ENCODE data around the gene TTLL9.

TTLL9 gene

DNA sequence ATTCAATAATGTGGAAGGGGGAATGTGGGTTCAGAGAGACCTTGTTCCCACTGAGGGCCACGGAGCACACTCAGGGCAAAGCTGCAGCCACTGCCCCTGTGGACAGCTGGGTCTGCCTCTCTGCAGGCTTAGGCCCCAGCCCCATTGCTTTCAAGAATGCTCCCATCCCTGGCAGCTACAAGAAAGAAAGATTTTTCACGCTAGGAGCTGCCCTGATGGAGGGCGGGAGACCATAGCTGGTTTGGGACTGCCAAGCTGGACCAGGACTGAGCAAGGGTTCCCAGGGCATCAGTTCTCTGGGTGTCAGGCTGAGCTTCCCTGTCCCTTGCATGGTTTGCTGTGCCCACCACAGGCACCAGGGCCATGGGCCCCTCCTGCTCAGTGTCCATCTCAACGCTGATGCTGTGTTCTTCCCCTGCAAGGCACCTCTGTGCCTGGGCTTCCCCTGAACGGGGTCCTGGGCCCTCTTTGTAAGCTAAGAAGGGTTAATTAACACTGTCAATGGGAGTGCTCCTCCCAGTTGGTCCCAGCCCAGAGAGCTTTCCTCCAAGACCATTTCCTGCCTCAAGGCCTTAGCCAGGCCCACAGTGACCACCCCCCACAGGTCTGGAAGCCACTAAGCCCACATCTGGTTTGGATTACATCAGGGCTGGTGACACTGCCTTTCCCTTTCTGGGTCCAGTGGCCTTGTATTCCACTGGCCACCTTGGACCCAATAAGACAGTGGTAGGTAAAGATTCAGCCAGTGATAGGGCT lies 33.4 kb upstream of the TTLL9 start:
- no peak for DNase-seq (ENCODE audit: low read depth in 2 of 2)

GRCh38 chr20:31837896-31838397 lies 32.5 kb upstream of the TTLL9 start:
- DNase-seq (ENCODE audit: low read depth in 2 of 2) = no peak

DNA sequence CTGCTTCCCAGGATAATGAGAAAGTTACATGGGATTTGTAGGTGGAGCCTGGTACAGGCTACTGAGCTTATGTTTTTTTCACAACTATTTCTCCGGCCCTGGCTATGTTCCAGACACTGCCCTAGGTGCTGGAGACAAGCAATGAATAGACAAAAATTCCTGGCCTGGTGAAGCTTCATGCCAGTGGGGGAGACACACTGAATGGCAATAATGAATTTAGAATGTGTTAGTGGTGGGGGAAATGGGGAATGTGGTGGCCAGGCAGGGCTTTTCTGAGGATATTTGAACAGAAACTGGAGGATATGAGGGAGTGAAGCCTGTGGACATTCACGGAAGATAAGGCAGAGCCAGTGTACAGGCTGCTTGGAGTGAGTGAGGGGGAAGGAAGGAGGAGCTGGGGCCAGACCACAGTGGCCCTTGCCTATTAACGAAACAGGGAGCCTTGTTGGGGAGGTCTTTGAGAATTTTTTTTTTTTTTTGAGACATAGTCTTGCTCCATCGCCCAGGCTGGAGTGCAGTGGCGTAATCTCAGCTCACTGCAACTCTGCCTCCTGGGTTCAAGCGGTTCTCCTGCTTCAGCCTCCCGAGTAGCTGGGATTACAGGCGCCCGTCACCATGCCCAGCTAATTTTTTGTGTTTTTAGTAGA lies 31.7 kb upstream of the TTLL9 start:
- no peak for DNase-seq (ENCODE audit: low read depth in 2 of 2)

DNA sequence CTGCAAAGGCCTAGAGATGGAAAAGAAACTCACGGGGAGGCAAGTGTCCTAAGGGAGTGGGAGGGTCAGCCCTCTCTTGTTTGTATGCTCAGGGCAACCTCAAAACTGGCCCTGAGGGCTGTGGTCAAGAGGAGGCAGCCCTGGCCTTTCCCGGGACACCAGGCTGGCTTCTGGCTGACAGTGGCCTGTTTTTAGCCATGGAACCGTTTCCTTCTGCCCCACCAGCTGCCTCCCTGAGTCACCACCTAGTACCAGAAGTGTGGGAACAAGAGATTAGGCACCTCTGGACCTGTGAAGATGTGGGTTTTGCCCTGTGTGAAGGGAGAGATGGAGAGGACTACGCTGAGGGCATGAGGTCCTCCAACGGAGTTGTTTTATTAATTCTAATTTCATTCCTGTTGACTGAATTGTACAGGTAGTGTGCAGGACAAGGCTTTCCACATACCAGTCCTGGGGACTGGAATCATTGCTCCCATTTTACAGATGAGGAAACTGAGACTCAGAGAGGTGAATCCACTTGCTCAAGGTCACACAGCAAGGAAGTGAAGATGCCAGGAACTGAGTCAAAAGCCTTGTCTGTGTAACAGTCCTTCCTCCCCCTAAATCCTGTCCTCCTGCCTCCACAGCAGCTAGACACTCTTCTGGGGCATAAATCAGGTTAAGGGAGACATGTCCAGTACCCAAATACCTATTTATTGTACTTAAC lies 30.5 kb upstream of the TTLL9 start:
- no peak for DNase-seq (ENCODE audit: low read depth in 2 of 2)

DNA sequence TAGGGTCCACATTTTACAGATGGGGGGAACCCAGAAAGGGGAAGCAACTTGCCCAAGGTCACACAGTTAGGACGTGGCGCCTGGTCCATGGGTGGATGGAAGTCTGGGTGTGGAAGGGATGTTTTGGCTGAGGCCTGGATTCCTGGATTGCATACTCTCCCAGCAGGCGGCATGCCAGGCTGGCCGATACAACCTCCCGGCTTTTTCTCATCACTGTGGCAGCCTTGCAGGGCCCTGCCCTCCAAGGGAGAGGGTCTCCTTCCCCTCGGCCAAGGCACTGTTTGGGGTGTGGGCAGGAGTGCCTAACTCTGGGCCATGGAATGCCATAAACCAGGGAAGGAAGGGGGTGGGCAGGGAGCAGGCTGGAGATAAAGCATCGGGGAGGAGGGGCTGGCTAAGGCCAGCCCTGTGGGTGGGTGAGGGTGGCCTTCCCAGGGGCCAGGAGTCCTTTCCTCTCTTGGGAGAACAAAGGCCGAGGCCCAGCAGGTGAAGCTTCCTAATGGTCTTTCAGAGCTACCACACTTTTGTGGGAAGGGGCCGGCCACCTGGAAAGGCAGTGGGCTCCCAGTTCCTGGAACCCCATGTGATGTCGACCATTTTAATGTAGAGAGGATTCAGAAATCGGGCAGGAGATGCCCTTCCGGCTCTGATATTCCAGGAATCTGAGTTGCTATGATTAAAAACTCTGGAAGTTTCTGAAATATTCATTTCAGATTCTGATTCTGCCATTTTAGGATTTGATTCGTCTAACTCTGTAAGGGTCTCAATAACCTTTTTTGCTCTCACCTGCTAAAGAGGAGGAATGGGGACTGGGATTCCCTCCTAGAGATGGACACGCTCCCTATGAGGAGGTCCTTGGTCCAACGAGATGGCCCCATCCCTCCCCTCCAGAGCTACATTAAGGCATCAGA lies 29.3 kb upstream of the TTLL9 start:
- no peak for DNase-seq (ENCODE audit: low read depth in 2 of 2)

- DNase-seq (ENCODE audit: low read depth in 2 of 2) = no peak
Measured at GRCh38 chr20:31841928-31842327, 28.5 kb upstream of the TTLL9 start.

- DNase-seq (ENCODE audit: low read depth in 2 of 2) = no peak
Measured at GRCh38 chr20:31842471-31843157, 27.8 kb upstream of the TTLL9 start.

- no peak for DNase-seq (ENCODE audit: low read depth in 2 of 2)
Measured at GRCh38 chr20:31843288-31843687, 27.1 kb upstream of the TTLL9 start.

DNA sequence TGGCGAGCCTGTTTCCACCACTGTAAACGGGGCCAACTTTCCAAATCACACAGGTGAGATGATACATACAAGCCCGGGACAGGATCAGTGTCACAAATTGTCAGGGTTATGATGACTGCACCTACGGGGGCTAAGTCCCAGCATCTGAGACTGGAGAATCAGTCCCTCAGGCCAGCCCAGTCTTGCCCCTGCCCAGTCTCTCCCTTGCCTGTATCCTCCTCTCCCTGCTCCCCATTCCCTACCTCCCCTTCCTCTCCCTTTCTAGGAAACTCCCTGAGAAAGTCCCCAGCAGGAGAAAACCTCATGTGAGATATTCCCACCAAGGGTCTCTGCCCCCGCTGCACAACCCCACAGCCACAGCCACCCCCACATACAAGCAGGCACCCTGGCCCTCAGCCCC lies 26.6 kb upstream of the TTLL9 start:
- no peak for DNase-seq (ENCODE audit: low read depth in 2 of 2)

DNA sequence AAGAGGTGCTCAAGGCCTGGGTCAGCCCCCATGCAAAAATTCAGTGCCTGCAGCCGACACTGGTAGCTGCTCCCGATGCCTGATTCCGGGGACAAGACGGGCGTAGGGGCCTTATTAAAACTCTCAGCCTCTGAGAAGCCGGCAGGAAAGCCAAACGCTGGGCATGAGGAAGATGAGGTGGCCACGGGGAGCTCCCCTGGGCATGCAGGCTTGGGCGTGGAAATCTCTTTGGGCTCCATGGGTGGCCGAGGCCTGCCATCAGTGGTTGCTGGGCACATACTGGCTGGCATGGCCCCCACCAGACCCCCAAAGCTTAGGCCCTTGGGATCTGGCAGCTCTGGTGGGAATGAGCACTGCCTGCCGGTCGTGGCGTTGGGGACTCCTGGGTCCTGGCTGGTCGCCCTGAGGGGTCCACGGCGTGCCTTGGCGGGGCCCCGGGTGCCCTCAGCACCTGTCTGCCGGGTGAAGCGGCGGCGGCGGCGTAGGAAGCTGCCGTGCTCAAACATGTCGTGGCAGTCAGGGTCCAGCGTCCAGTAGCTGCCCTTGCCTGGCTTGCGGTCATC lies 25.6 kb upstream of the TTLL9 start:
- DNase-seq (ENCODE audit: low read depth in 2 of 2) = no peak

GRCh38 chr20:31845300-31845863 lies 25.1 kb upstream of the TTLL9 start, which contains the start of gene FOXS1:
FOXS1 (minus strand) TSS chr20:31845604; CDS start chr20:31845542, 62 bp downstream.
- no peak for DNase-seq (ENCODE audit: low read depth in 2 of 2)

- DNase-seq (ENCODE audit: low read depth in 2 of 2) = no peak
Measured at GRCh38 chr20:31846793-31847138, 23.7 kb upstream of the TTLL9 start.

- no peak for DNase-seq (ENCODE audit: low read depth in 2 of 2)
Measured at GRCh38 chr20:31848088-31848999, 22.1 kb upstream of the TTLL9 start.

GRCh38 chr20:31849306-31849930 lies 21.0 kb upstream of the TTLL9 start:
- DNase-seq (ENCODE audit: low read depth in 2 of 2) = no peak

DNA sequence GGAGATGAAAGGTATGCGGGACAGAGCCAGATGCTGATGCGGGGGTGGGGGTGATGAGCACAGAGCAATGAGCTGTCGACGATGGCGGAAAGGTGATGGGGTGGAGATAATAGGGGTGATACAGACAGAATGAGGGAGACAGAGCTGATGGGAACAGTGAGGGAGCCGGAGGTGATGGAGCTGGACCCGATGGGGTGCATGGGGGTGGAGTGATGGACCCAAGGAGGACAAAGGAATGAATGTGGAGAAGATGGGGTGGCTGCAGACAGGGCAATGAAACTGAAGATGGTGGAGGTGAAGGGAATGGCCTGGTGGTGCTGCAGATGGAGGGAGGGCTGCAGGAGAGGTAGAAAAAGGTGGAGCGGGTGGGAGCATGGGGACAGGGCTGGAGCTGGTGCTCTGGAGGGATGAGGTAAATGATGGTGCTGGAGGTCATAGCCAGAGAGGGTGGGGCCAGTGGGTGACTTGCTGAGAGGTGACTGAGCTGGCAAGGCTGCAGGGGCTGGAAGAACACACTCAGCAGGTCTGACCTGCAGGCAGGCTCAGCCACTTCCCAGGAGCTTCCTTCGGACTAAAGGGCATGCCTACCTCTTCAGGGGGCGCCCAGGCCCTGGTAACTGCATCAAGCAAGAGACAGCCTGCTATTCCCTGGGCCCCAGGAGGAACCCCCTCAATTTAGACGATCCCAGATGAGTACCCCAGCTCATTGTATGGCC lies 19.0 kb upstream of the TTLL9 start:
- no peak for DNase-seq (ENCODE audit: low read depth in 2 of 2)

DNA sequence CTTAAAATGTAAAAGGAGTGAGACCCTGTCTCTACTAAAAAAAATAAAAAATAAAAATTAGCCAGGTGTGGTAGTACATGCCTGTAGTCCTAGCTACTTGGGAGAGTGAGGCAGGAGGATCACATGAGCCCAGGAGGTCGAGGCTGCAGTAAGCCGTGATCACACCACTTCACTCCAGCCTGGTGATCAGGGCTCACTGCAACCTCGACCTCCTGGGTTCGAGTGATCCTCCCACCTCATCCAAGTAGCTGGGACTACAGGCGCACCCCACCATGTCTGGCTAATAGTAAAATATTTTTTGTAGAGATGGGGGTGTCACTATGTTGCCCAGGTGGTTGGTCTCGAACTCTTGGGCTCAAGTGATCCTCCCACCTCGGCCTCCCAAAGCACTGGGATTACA lies 17.0 kb upstream of the TTLL9 start:
- no peak for DNase-seq (ENCODE audit: low read depth in 2 of 2)

GRCh38 chr20:31856516-31856915 lies 13.9 kb upstream of the TTLL9 start:
- DNase-seq (ENCODE audit: low read depth in 2 of 2) = no peak
